Measurements from ENCODE around the gene DNM2. TPM values are rescaled to one million over a fixed set of nuclear protein-coding genes. Genes with fewer than 3 reads are reported as not detected.

Gene DNM2
- total and polyA plus RNA-seq, 2 donors = 76.2 to 87.0 TPM

GRCh38 chr19:10683582-10683981 is 34.3 kb upstream of the DNM2 start:
- WGBS = 86% methylated on average over 21 of the region's 21 CpGs
- H3K4me1 ChIP-seq (ENCODE audit: insufficient read depth) = no peaks in the 10 kb centered on the region
- DNase-seq (ENCODE audit: extremely low spot score) = no peak
- H3K4me3 ChIP-seq (ENCODE audit: low read depth, low read length) = no peak overlapping the region
- no peak overlapping the region for H3K27ac ChIP-seq (ENCODE audit: low read depth)
- peaks cover 11% of the 10 kb centered on the region for H3K36me3 ChIP-seq (ENCODE audit: insufficient read depth)

- Histone ChIP-seq H3K4me3 (ENCODE audit: low read depth, low read length) (no peak overlapping the region), H3K36me3 (ENCODE audit: insufficient read depth) (peaks cover 11% of the 10 kb centered on the region), H3K4me1 (ENCODE audit: insufficient read depth) (no peaks in the 10 kb centered on the region), H3K27ac (ENCODE audit: low read depth) (no peak overlapping the region)
- no peak for DNase-seq (ENCODE audit: extremely low spot score)
- 72% methylated on average over 5 of the region's 5 CpGs for WGBS
Measured at GRCh38 chr19:10685210-10685609, 32.7 kb upstream of the DNM2 start.

GRCh38 chr19:10686193-10686592 is 31.7 kb upstream of the DNM2 start:
- peaks cover 5% of the 10 kb centered on the region for H3K36me3 ChIP-seq (ENCODE audit: insufficient read depth)
- WGBS = 83% methylated on average over 10 of the region's 10 CpGs
- DNase-seq (ENCODE audit: extremely low spot score) = no peak
- H3K27ac ChIP-seq (ENCODE audit: low read depth) = no peak overlapping the region
- H3K4me1 ChIP-seq (ENCODE audit: insufficient read depth) = no peaks in the 10 kb centered on the region
- no peak overlapping the region for H3K4me3 ChIP-seq (ENCODE audit: low read depth, low read length)

- Histone ChIP-seq H3K4me3 (ENCODE audit: low read depth, low read length) (no peak overlapping the region), H3K27ac (ENCODE audit: low read depth) (no peak overlapping the region), H3K36me3 (ENCODE audit: insufficient read depth) (peaks cover 5% of the 10 kb centered on the region), H3K4me1 (ENCODE audit: insufficient read depth) (no peaks in the 10 kb centered on the region)
- DNase-seq (ENCODE audit: extremely low spot score) = no peak
- 79% methylated on average over 31 of the region's 31 CpGs for WGBS
Measured at GRCh38 chr19:10686661-10687517, 31.0 kb upstream of the DNM2 start.

GRCh38 chr19:10687518-10688288 is 30.2 kb upstream of the DNM2 start:
- Histone ChIP-seq H3K36me3 (ENCODE audit: insufficient read depth) (peaks cover 5% of the 10 kb centered on the region), H3K27ac (ENCODE audit: low read depth) (no peak overlapping the region), H3K4me1 (ENCODE audit: insufficient read depth) (no peaks in the 10 kb centered on the region), H3K4me3 (ENCODE audit: low read depth, low read length) (no peak overlapping the region)
- 88% methylated on average over 25 of the region's 25 CpGs for WGBS
- no peak for DNase-seq (ENCODE audit: extremely low spot score)

- Histone ChIP-seq H3K4me3 (ENCODE audit: low read depth, low read length) (no peak overlapping the region), H3K27ac (ENCODE audit: low read depth) (no peak overlapping the region), H3K36me3 (ENCODE audit: insufficient read depth) (peaks cover 4% of the 10 kb centered on the region), H3K4me1 (ENCODE audit: insufficient read depth) (no peaks in the 10 kb centered on the region)
- DNase-seq (ENCODE audit: extremely low spot score) = no peak
- 90% methylated on average over 27 of the region's 27 CpGs for WGBS
Measured at GRCh38 chr19:10688545-10689280, 29.2 kb upstream of the DNM2 start.

- no peak for DNase-seq (ENCODE audit: extremely low spot score)
- Histone ChIP-seq H3K36me3 (ENCODE audit: insufficient read depth) (no peaks in the 10 kb centered on the region), H3K4me3 (ENCODE audit: low read depth, low read length) (no peak overlapping the region), H3K27ac (ENCODE audit: low read depth) (no peak overlapping the region), H3K4me1 (ENCODE audit: insufficient read depth) (no peaks in the 10 kb centered on the region)
- 62% methylated on average over 7 of the region's 7 CpGs for WGBS
Measured at GRCh38 chr19:10690341-10690781, 27.5 kb upstream of the DNM2 start.

- 84% methylated on average over 23 of the region's 23 CpGs for WGBS
- no peak for DNase-seq (ENCODE audit: extremely low spot score)
- Histone ChIP-seq H3K4me1 (ENCODE audit: insufficient read depth) (no peaks in the 10 kb centered on the region), H3K4me3 (ENCODE audit: low read depth, low read length) (no peak overlapping the region), H3K27ac (ENCODE audit: low read depth) (no peak overlapping the region), H3K36me3 (ENCODE audit: insufficient read depth) (no peaks in the 10 kb centered on the region)
Measured at GRCh38 chr19:10691178-10691881, 26.5 kb upstream of the DNM2 start.

GRCh38 chr19:10691883-10692282 is 26.0 kb upstream of the DNM2 start:
- Histone ChIP-seq H3K27ac (ENCODE audit: low read depth) (no peak overlapping the region), H3K36me3 (ENCODE audit: insufficient read depth) (no peaks in the 10 kb centered on the region), H3K4me3 (ENCODE audit: low read depth, low read length) (no peak overlapping the region), H3K4me1 (ENCODE audit: insufficient read depth) (no peaks in the 10 kb centered on the region)
- DNase-seq (ENCODE audit: extremely low spot score) = no peak
- 89% methylated on average over 5 of the region's 5 CpGs for WGBS

- no peak for DNase-seq (ENCODE audit: extremely low spot score)
- H3K4me3 ChIP-seq (ENCODE audit: low read depth, low read length) = no peak overlapping the region
- WGBS = 87% methylated on average over 5 of the region's 5 CpGs
- no peaks in the 10 kb centered on the region for H3K36me3 ChIP-seq (ENCODE audit: insufficient read depth)
- H3K4me1 ChIP-seq (ENCODE audit: insufficient read depth) = no peaks in the 10 kb centered on the region
- H3K27ac ChIP-seq (ENCODE audit: low read depth) = no peak overlapping the region
Measured at GRCh38 chr19:10692673-10693264, 25.1 kb upstream of the DNM2 start.

GRCh38 chr19:10694706-10695307 is 23.1 kb upstream of the DNM2 start:
- 44% methylated on average over 16 of the region's 16 CpGs for WGBS
- H3K4me1 ChIP-seq (ENCODE audit: insufficient read depth) = no peaks in the 10 kb centered on the region

More at GRCh38 chr19:10694706-10695307, 23.1 kb upstream of the DNM2 start:
- H3K36me3 ChIP-seq (ENCODE audit: insufficient read depth) = no peaks in the 10 kb centered on the region
- H3K4me3 ChIP-seq (ENCODE audit: low read depth, low read length) = no peak overlapping the region
- H3K27ac ChIP-seq (ENCODE audit: low read depth) = no peak overlapping the region
- DNase-seq (ENCODE audit: extremely low spot score) = no peak

All from urinary bladder (tissue), 4 donors.